Effector memory CD4-positive, alpha-beta T cell (primary cell): ENCODE measurements around the gene AGBL1.

Source experiments
- DNase-seq, 3 donors: peaks; one replicate each; pipeline ENCODE4 v3.0.0-alpha.2; 2020
- H3K27ac ChIP-seq: 2 replicates; pipeline ENCODE4 v1.7.0; 2013; ENCODE audit warnings: mild to moderate bottlenecking, low read length, moderate library complexity; ENCODE audit not compliant: insufficient read depth, poor library complexity, severe bottlenecking
- H3K27me3 ChIP-seq: replicated peaks from 2 replicates; pipeline ENCODE4 v1.7.0; 2013; ENCODE audit warnings: mild to moderate bottlenecking, low read length; ENCODE audit not compliant: insufficient read depth, control insufficient read depth, poor library complexity, severe bottlenecking
- H3K36me3 ChIP-seq: 2 replicates; pipeline ENCODE4 v1.7.0; 2013; ENCODE audit warnings: mild to moderate bottlenecking, low read length, moderate library complexity; ENCODE audit not compliant: control insufficient read depth, insufficient read depth
- H3K4me1 ChIP-seq: 2 replicates; pipeline ENCODE4 v1.7.0; 2013; ENCODE audit warnings: low read length, mild to moderate bottlenecking; ENCODE audit not compliant: control insufficient read depth, insufficient read depth, poor library complexity, severe bottlenecking
- H3K4me3 ChIP-seq: 2 replicates; pipeline ENCODE4 v1.7.0; 2013; ENCODE audit warnings: low read length, low read depth, mild to moderate bottlenecking; ENCODE audit not compliant: insufficient read depth, poor library complexity, severe bottlenecking
- H3K9me3 ChIP-seq: 2 replicates; pipeline ENCODE4 v1.7.0; 2013; ENCODE audit warnings: mild to moderate bottlenecking, low read length, moderate library complexity; ENCODE audit not compliant: control insufficient read depth

Gene AGBL1

DNA sequence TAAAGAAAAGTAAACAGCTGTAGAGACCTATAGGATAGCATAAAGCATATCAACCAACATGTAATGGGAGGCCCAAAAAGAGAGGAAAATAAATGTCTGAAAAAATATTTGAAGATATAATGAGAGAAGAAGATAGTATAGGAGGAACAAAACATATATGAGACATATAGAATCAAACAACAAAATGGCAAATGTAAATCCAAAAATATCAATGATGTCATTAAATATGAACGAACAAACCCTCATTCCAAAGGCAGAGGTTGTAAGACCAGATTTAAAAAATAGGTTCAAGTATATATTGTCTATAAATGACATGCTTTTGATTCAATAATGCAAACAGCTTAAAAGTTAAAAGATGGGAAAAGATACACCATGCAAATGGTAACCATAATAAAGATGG lies 470.4 kb downstream of the AGBL1 start:
- H3K36me3 ChIP-seq: no peaks in the 10 kb centered on the region
- no peaks in the 10 kb centered on the region for H3K27me3 ChIP-seq
- no peak for DNase-seq
- H3K4me3 ChIP-seq: no peak overlapping the region
- no peaks in the 10 kb centered on the region for H3K4me1 ChIP-seq
- H3K9me3 ChIP-seq: no peaks in the 10 kb centered on the region
- no peak overlapping the region for H3K27ac ChIP-seq

DNA sequence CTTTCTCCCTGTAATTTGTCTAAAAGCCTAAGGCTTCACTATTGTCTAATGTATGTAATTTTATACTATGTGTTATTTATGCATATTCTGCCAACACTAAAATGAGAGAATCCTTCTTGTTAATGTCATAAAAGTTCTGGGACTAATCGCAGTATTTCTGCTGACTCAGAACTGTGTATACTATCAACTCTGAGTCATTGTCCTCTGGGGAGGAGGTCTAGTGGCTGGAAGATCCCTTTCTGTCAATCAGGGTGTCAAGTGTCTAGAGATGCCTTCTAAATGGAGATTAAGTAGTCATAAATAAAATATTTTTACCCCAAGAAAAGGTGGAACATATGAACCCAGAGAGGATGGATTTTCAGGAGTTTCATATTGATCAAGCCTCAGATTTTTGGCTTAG lies 473.4 kb downstream of the AGBL1 start:
- no peaks in the 10 kb centered on the region for H3K4me1 ChIP-seq
- H3K27ac ChIP-seq: no peak overlapping the region
- no peaks in the 10 kb centered on the region for H3K27me3 ChIP-seq
- no peaks in the 10 kb centered on the region for H3K9me3 ChIP-seq
- H3K4me3 ChIP-seq: no peak overlapping the region
- H3K36me3 ChIP-seq: no peaks in the 10 kb centered on the region
- DNase-seq: no peak

DNA sequence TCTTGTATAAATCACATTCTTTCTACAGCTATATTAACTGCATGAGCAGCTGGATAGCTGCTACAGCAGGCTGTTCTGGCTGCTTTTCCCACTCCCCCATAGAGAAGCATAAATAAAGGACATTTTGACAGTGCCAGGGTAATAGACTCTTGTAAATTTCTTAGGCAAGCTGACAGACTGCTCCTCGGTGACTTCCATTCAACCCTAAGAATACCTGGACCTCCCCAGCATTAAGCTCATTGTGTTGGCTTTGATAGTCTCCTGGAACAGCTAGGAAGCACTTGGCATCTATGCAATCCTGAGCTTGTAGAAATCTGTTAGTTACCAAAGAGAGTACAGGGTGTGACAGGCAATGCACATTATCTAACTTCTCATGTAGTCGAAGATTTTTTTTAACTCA lies 475.4 kb downstream of the AGBL1 start:
- no peak overlapping the region for H3K27ac ChIP-seq
- no peak for DNase-seq
- H3K36me3 ChIP-seq: no peaks in the 10 kb centered on the region
- no peaks in the 10 kb centered on the region for H3K27me3 ChIP-seq
- H3K9me3 ChIP-seq: no peaks in the 10 kb centered on the region
- no peak overlapping the region for H3K4me3 ChIP-seq
- no peaks in the 10 kb centered on the region for H3K4me1 ChIP-seq

DNA sequence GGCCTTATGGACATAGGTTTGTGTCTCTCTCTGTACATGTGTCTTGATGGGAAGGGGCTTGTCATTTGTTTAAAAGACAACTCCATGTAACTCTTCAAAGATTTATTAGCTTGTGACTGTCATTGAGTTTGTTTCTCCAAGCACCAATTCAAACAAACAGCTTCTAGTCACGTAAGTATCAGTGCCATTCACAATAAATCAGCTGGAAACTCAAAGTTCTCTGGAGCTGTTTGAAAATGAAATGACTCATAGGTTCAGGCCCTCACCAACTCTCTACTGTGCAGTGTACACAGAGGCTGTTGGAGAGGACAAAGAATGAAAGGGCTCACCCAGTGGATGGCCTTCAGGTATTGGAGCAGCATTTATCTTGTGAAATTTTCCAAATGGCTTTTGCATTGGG lies 476.3 kb downstream of the AGBL1 start:
- no peak overlapping the region for H3K4me3 ChIP-seq
- no peak for DNase-seq
- H3K27ac ChIP-seq: no peak overlapping the region
- H3K27me3 ChIP-seq: no peaks in the 10 kb centered on the region
- H3K36me3 ChIP-seq: no peaks in the 10 kb centered on the region
- H3K9me3 ChIP-seq: no peaks in the 10 kb centered on the region
- H3K4me1 ChIP-seq: no peaks in the 10 kb centered on the region

DNA sequence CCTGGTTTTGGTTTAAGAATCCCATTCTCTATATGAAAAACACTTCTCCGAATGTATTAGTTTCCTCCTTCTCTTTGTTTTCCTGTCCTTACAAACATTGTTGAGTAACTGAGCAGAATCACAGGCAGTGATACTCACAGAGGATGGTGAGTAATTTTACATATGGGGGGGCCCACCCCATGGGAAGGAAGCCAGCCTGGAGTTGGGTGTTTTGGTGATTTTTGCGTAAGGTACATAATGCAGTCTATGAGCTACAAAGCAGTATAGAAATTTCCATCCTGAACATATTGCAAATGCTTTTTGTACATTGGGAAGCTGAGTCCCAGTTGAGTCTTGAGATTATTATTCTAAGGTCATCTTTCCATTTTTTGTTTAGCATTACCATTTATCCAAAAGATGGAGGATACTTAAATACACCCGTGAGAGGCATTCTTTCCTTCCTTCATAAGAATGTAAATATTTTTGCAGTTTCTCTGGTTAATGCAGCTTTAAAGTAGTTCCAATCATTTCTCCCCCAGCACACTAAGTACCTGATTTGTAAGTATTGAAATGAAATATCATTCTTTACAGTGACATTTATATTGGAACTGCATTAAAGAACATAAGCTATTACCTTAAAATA lies 476.8 kb downstream of the AGBL1 start:
- Histone ChIP-seq H3K27me3 (no peaks in the 10 kb centered on the region), H3K27ac (no peak overlapping the region), H3K4me3 (no peak overlapping the region), H3K9me3 (no peaks in the 10 kb centered on the region), H3K4me1 (no peaks in the 10 kb centered on the region), H3K36me3 (no peaks in the 10 kb centered on the region)
- DNase-seq: no peak

DNA sequence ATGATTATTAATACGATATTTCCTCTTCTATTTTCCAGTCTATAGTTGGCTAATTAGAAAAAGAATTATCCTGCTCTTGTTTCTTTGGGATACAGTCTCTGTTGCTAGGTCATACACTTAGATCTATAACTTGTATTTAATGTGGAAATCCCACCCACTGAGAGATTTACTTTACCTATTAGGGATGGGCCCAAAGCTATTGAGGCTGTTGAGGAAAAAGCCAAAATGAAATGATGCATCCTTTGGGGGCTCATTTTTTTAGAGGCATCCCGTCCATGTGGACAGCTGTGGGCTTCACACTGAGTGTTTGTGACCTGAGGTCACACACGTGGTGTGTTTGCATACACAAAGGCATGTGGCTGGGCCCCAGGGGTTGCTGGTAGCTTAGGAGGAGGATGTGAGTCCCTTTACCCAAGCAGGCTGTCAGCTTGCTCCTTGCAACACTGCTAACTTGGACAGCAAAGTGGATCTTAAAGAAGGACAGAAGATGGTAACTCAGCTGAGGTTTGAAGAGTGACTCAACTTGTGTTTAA lies 477.4 kb downstream of the AGBL1 start:
- Histone ChIP-seq H3K9me3 (no peaks in the 10 kb centered on the region), H3K36me3 (no peaks in the 10 kb centered on the region), H3K4me1 (no peaks in the 10 kb centered on the region), H3K27me3 (no peaks in the 10 kb centered on the region), H3K4me3 (no peak overlapping the region), H3K27ac (no peak overlapping the region)
- DNase-seq: no peak

DNA sequence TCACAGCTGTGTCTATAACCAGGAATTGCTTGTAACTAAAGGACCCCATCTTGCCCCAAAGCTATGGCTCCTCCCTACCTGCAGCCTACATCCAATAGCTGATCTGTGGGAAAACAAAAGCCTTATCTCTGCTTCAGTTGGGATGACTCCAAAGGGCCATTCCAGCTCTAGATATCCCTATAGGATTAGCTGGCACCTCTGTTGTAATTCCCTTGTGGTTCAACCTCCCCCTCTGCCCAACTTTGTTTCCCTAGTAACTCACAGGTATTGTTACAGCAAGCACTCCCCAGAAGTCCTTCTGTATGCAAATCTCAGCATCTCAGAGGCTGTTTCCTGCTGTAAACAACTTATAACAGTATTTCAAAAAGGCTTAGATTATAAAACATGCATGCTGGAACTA lies 478.6 kb downstream of the AGBL1 start:
- Histone ChIP-seq H3K9me3 (no peaks in the 10 kb centered on the region), H3K27me3 (no peaks in the 10 kb centered on the region), H3K4me1 (no peaks in the 10 kb centered on the region)

DNA sequence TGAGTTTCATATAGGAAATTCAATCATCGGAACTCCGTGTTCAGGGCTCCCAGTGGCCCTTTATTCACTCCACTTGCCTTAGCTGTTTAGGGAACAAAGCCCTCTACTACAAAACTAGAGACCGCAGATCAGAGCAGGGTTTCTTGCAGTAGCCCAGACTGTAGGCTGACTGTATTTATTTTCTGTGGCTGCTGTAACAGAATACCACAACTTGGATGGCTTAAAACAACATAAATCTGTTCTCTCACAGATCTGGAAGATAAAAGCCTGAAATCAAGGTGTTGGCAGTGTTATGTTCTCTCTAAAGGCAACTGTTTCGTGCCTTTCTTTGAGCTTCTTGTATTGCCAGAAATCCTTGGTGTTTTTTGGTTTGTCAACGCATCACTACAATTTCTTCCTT lies 479.0 kb downstream of the AGBL1 start:
- Histone ChIP-seq H3K9me3 (no peaks in the 10 kb centered on the region), H3K27ac (no peak overlapping the region), H3K27me3 (no peaks in the 10 kb centered on the region), H3K4me3 (no peak overlapping the region), H3K4me1 (no peaks in the 10 kb centered on the region), H3K36me3 (no peaks in the 10 kb centered on the region)
- no peak for DNase-seq

More for the DNA sequence above, 478.6 kb downstream of the AGBL1 start:
- no peaks in the 10 kb centered on the region for H3K36me3 ChIP-seq
- no peak overlapping the region for H3K4me3 ChIP-seq
- DNase-seq: no peak
- H3K27ac ChIP-seq: no peak overlapping the region

DNA sequence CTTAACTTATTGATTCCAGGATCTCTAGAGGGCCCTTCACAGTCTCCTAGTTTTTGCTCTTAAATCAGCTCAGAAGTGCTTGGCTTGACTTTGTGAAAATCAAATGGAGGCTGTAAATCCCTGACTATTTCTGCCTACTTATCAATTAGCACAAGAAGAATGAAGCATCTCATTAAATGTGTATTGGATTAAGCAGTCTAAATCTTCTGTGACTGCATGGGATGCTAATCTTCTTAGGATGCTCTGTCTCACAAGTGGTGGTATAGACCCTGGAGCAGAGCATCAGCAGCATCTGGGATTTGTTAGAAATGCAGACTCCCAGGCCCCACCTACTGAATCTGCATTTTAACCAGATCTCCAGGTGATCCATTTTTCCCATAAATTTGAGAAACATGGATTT lies 488.7 kb downstream of the AGBL1 start:
- Histone ChIP-seq H3K9me3 (no peaks in the 10 kb centered on the region), H3K4me1 (no peaks in the 10 kb centered on the region), H3K4me3 (no peak overlapping the region), H3K27me3 (no peaks in the 10 kb centered on the region), H3K27ac (no peak overlapping the region), H3K36me3 (no peaks in the 10 kb centered on the region)
- DNase-seq: no peak

DNA sequence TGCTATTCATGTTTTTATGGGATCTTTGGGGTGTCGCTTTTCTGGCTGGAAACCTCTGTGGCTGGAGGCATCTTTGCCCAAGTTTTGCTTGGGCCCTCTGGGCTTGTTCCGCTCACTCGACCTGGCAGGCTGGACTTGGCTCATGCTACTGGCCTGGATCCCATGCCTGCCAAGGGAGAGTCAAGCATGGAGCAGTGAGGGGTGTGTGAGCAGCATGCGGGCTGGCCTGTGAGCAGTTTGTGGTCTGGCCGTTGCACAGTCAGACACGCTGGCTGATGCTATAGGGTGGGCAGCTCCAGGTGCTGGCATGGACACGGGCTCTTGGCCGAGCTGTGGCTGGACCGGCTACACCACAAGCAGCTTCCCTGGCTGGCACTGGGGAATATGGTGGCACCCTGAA lies 491.1 kb downstream of the AGBL1 start:
- DNase-seq: no peak
- Histone ChIP-seq H3K36me3 (no peaks in the 10 kb centered on the region), H3K27ac (no peak overlapping the region), H3K4me1 (no peaks in the 10 kb centered on the region), H3K27me3 (no peaks in the 10 kb centered on the region), H3K9me3 (no peaks in the 10 kb centered on the region), H3K4me3 (no peak overlapping the region)
